Left ventricle myocardium superior (tissue), 1 donor: ENCODE measurements around the gene ALG3. TPM values are rescaled to one million over a fixed set of nuclear protein-coding genes. Genes with fewer than 3 reads are reported as not detected.
A peak's percentile ranks its signal among the peaks of the same experiment; 100 is the strongest.
"Not testable (repeated sequence)": the region's sequence is repeated elsewhere in the genome, so short reads cannot be mapped to it uniquely, and the experiment has no call there.

Experiments used
- ATAC-seq: fragments of 200-7000 bp; cut with Tn5 transposase; one replicate; pipeline ENCODE4 v1.9.1; 2020; ENCODE audit warnings: mild to moderate bottlenecking, moderate library complexity
- DNase-seq: peaks from one replicate; pipeline ENCODE4 v3.0.0-alpha.2; 2020
- intact Hi-C: fragments of 100-400 bp; cut with micrococcal nuclease; formaldehyde crosslinking; loops from one replicate; pipeline ENCODE4 v1.11.0; 2022
- long read RNA-seq: library from polyadenylated mRNA; unstranded; transcript quantifications from one replicate; pipeline ENCODE4 v2.0.0, GENCODE V29; 2021
- total RNA-seq: library from RNA; stranded (reverse); fragmentation: NEBNext Ultra II Directional; extraction: Animal tissue kit (Norgen Biotek cat#: 25700); gene quantifications from one replicate; pipeline ENCODE4 v1.2.1, GENCODE V29; 2021
- donor health status: DM: no; HTN: yes; CAD: no; lungs with severe emphysema.

ALG3 gene
- total RNA-seq: 18.5 TPM
- long read RNA-seq, transcript ALG3-201 (9 exons, 1,528 nt): major isoform, 12 of 20 reads
- long read RNA-seq, partial matches to known transcripts: 1 of 20 reads
- long read RNA-seq, other reads (novel, unspliced or antisense): 7 of 20 reads

DNA sequence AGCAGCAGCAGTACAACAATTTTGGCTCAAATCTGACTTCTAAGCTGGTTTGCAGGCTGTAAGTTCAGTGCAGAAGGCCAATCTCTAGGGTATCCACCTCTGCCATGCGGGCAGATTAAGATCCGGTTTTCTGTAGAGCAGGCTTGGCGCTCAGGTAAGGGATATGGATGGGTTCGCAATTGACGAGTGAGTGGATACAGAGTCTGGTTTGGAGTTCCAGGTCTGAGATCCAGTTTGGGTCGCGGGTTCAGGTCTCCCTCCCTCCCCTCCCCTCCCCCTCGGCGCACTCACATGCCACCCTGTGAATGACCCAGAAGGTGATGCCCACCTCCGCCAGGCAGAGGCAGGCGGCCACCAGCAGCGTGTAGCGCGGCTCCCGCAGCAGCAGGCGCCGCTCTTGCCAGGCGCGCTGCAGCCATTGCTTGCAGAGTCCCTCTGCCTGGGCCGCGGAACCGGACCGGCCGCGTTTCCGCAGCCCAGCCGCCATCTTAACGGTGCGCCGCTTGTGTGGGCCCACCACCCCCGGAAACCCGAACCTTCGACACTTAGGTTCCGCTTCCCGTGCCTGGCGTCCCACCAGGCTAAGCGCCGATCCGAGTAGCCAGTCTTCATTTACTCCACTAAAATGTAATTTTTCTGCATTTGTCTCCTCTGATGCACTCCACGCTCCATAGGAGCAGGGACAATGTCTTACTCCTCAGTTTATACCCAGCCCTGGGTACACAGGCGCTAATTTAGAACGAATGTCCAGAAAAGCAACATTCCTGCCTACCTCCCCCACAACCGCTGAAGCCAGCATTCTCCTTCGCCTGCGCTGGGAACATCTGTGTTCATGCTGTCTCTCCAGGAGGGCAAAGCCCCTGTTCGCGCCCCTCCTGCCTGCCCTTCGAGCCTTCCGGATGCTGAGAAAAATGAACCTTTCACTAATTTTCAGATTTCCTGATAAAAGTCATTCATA lies at the start of gene ALG3:
TSS of gene ALG3 (minus strand) at position 509 of the 958 bp plus-strand sequence. CDS start at position 487, 22 bp downstream.
- intact Hi-C loops: no loop called here
- peak; percentile 87 for DNase-seq
- ATAC-seq: peak; percentile 85

GRCh38 chr3:184296616-184297015 lies 47.9 kb upstream of the ALG3 start:
- ATAC-seq (no peak), DNase-seq (no peak)
- intact Hi-C loops: no loop called here

DNA sequence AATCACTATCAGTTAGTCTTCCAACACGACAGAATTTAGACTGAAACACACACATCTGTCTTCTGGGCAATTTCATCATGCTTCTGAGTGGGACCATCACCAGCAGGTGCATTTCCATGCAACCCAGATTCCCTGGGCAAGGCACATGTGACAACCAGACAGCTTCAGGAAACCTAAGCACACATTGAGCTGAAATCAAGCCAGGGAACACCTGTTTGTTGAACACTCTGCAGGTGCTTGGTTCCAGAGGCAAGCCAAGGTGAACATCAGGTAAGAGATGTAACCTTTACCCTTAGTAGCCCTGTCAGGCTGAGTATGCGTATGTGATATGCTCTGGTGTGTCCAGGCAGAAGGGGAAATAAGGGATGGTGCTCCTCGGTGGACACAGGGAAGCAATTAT lies 47.0 kb upstream of the ALG3 start:
- no peak for DNase-seq
- ATAC-seq: no peak
- intact Hi-C loops: no loop called here

GRCh38 chr3:184291738-184292445 lies 43.1 kb upstream of the ALG3 start:
- intact Hi-C loops: no loop called here
- no peak for ATAC-seq
- no peak for DNase-seq

- DNase-seq (no peak), ATAC-seq (no peak)
- intact Hi-C loops: no loop called here
These were observed 42.4 kb upstream of the ALG3 start for GRCh38 chr3:184291044-184291737.

DNA sequence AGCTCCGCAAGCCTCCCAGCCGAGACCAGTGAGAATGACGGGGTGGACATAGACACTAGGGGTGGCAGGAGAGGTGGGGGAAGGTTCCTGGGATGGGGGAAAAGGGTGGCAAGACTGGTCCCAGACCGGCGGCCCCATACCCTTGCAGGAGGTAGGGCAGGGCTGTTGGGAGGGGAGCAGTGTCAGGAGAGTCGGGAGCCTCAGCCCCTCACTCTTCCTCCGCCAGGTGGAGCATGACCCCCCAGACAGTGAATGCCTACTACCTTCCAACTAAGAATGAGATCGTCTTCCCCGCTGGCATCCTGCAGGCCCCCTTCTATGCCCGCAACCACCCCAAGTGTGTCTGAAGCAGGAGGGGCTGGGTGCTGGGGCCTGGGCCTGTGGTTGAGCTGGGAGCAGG lies 41.6 kb upstream of the ALG3 start:
- DNase-seq (no peak), ATAC-seq (no peak)
- intact Hi-C loops: no loop called here

DNA sequence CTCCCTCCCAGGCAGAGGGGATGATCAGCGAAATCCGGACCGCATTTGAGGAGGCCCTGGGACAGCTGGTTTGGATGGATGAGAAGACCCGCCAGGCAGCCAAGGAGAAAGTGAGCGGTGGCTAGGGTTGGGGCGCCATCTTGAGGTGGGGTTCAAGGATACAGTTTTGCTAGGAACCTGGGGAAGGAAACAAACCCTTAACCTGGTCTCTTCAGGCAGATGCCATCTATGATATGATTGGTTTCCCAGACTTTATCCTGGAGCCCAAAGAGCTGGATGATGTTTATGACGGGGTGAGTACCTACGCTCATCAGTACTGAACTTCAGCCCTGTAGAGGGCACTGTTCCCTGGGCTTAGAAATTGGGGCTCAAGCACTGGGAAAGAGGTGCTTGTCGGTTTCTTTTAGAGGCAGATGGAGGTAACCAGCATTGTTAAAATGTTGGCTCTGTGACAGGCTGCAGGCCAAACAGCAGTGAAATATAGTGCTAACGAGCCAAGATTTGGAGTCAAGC lies 40.7 kb upstream of the ALG3 start:
- intact Hi-C loops: no loop called here
- peak; percentile 63 for ATAC-seq
- DNase-seq: peak; percentile 49

DNA sequence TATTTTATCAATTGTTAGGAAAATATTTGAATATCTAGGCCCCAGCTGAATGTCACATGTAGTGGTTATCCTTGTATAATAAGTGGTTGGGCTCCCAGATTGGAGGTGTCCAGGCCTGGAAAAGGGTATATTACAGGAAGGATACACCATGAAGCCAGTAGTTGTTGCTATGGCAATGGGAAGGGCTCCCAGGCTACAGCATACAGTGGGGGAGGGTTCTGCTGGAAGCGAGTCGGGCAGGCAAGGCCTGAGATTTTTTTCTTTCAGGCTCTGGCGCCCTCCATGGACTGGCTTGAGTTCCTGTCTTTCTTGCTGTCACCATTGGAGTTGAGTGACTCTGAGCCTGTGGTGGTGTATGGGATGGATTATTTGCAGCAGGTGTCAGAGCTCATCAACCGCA lies 35.9 kb upstream of the ALG3 start:
- DNase-seq: no peak
- peak; percentile 64 for ATAC-seq
- intact Hi-C loops: no loop called here

GRCh38 chr3:184283681-184284080 lies 34.9 kb upstream of the ALG3 start:
- intact Hi-C loops: no loop called here
- ATAC-seq (no peak), DNase-seq (no peak)

GRCh38 chr3:184282941-184283340 lies 34.2 kb upstream of the ALG3 start:
- no peak for DNase-seq
- no peak for ATAC-seq
- intact Hi-C loops: no loop called here

DNA sequence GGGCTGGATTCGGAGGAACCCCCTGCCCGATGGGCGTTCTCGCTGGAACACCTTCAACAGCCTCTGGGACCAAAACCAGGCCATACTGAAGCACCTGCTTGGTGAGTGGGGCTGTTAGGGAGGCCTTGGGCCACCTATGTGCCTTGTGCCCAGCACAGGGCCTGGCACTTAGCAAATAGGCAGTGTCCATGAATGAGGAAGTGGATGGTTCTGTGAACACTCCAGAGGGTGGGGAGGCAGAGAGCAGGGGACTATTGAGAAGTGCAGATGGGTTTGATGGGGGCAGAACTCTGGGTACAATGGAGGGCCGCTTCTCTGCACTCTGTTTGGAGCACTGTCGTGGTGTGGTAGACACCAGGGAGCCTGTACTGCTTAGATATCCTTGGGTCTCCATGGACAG lies 28.6 kb upstream of the ALG3 start:
- intact Hi-C loops: no loop called here
- ATAC-seq (no peak), DNase-seq (no peak)

- DNase-seq (peak; percentile 40), ATAC-seq (no peak)
- intact Hi-C loops: no loop called here
These were observed 27.5 kb upstream of the ALG3 start, which contains the start of gene ECE2 for GRCh38 chr3:184275961-184276910. TSS of gene ECE2 (plus strand) at chr3:184276022. CDS start at chr3:184276154, 132 bp downstream.

DNA sequence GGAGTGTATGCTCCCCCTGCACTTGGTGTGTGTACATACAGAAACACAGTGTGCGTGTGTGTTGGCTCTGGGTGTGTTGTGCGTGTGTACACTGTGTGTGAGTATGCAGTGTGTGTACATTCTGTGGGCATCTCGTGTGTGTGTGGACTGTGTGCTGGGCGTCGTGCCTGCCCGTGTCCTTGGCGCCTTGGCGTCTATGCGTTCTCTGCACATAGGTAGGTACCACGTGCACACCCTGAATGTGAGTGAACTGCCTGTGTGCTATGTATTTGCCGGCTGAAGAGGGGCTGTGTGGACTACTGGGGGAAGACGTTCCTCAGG lies 26.6 kb upstream of the ALG3 start:
- ATAC-seq (no peak), DNase-seq (no peak)
- intact Hi-C loops: no loop called here

DNA sequence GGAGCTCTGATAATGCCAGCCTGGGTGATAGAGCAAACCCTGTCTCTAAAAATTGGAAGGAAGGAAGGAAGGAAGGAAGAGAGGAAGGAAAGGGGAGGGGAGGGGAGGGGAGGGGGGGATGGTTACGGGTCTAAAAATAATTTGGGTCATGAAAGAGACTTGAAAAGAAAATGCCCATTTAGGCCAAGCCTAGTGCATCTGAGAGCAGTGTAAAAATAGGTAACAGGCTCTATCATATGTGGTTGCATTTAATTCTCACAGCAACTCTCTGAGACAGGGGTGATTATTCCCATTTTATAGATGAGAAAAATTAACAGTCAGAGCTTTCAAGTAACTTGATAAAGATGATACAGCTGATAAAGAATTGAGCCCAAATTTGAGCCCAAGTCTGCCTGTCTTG lies 23.5 kb upstream of the ALG3 start:
- intact Hi-C loops: no loop called here

DNA sequence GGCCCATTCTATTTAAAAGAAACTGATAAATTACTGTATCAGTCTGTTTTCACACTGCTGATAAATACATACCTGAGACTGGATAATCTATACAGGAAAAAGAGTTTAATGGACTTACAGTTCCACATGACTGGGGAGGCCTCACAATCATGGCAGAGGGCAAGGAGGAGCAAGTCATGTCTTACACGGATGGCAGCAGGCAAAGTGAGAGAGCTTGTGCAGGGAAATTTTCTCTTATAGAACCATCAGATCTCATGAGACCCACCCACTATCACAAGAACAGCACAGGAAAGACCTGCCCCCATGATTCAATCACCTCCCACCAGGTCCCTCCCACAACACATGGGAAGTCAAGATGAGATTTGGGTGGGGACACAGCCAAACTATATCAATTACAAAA lies 18.5 kb upstream of the ALG3 start:
- intact Hi-C loops, ATAC-seq, DNase-seq: not testable (repeated sequence)

More for the DNA sequence above, 23.5 kb upstream of the ALG3 start:
- DNase-seq (no peak), ATAC-seq (no peak)

DNA sequence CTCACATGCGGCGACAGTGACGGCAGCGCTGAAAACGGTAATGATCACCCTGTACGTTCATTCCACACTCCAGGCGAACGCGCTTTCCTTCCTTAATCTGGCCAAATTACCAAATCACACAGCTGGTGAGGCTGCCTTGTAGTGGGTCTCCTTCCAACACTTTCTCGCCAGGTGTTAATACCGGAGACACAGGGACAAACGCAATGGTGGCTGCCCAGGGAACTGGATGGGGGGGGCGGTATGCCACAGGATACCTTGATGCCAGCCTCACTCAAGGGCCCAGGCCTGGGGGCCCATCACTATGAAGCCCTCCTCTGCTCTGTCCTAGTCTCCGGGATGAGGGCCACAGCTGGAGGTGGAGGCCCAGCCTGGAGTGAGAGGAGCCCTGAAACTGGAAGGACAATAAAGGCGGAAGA lies 14.0 kb upstream of the ALG3 start:
- intact Hi-C loops: no loop called here
- no peak for ATAC-seq
- DNase-seq: no peak

DNA sequence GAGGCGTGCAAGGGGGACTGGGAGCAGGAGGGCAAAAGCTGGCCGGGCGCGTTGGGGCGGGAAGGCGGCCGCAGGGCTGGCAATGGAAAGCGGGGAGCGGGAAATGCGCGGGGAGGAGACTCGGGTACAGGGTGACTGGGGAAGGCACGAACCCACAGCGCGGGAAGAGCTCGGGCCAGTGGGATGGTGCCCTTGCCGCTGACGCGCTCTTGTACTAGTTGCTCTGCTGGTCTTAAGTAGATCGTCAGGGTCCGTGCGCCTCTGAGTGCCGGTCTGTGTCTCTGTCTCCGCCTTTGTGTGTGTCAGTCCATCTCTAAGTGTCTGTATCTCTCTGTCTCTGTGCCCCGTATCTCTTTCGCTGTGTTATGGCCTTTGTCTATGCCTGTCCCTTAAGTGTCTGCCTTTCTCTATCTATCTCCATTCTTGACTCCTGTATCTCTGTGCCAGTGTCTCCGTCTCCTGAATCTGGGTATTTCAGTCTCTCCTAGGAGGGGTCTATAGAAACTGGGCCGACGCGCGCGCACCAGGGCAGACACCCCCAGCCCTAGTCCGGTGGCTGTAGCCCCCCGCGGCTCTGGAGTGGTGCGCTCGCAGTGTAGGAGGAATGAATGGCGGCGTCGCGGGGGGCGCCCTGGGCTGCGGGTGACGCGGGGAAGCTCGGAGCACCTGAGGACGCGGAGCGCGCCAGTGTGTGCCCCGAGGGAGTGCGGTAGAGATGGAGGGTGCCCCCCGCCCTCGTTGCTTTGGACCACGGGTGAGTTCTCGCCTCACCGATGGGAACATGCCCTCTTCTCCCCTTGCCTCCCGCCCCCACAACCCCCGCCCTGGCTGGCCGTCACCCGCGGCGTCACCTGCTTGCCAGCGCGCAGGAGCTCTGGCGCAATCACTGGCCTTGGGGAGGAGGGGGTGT lies 13.3 kb upstream of the ALG3 start:
- no peak for ATAC-seq
- DNase-seq: no peak
- intact Hi-C loops: no loop called here
